IMR-90 (cell line): ENCODE data around the gene GMPPA. TPM values are rescaled to one million over a fixed set of nuclear protein-coding genes. Genes with fewer than 3 reads are reported as not detected.

ENCODE experiments used
- ATAC-seq: fragments of 200-7000 bp; cut with Tn5 transposase; 2 replicates; pipeline ENCODE4 v1.9.1; 2020; ENCODE audit warnings: low read depth, mild to moderate bottlenecking, moderate library complexity
- BruUV-seq: library from RNA; stranded (reverse); fragments of 400-500 nt; replicated peaks from 2 replicates; lab custom pipeline; 2021; lab: Mats Ljungman, UMichigan
- CTCF ChIA-PET: fragments of 300-600 bp; formaldehyde crosslinking; extraction: SDS; loops from one replicate; lab custom pipeline; 2021; ENCODE audit warnings: antibody characterized with exemption; lab: Yijun Ruan, JAX
- POLR2A ChIA-PET: fragments of 300-600 bp; sonication (Branson Sonifier 250); formaldehyde crosslinking; loops from one replicate; lab custom pipeline; 2022; ENCODE audit warnings: antibody characterized with exemption; ENCODE audit not compliant: unreplicated experiment; lab: Charles Lee
- DNase-seq: peaks from one replicate; pipeline ENCODE4 v3.0.0; 2013
- H2AFZ ChIP-seq: replicated peaks from 2 replicates; pipeline ENCODE3; 2013; ENCODE audit warnings: low read length, mild to moderate bottlenecking; ENCODE audit not compliant: poor library complexity
- H2AK5ac ChIP-seq: 2 replicates; pipeline ENCODE4 v1.6.1; 2013; ENCODE audit warnings: low read depth, low read length, inconsistent platforms
- H2AK9ac ChIP-seq: replicated peaks from 2 replicates; pipeline ENCODE3; 2013; ENCODE audit warnings: mild to moderate bottlenecking, low read depth, low read length, moderate library complexity; ENCODE audit not compliant: poor library complexity
- H2BK120ac ChIP-seq: 2 replicates; pipeline ENCODE4 v1.6.1; 2013; ENCODE audit warnings: low read depth, low read length, inconsistent platforms
- H2BK15ac ChIP-seq: 3 replicates; pipeline ENCODE4 v1.6.1; 2013; ENCODE audit warnings: low read depth, low read length, inconsistent platforms
- H2BK20ac ChIP-seq: 2 replicates; pipeline ENCODE4 v1.6.1; 2013; ENCODE audit warnings: low read depth, mild to moderate bottlenecking, inconsistent platforms, low read length, moderate library complexity
- H2BK5ac ChIP-seq: 2 replicates; pipeline ENCODE4 v1.6.1; 2013; ENCODE audit warnings: mild to moderate bottlenecking, low read depth, low read length, inconsistent platforms; ENCODE audit not compliant: poor library complexity, severe bottlenecking
- H3K14ac ChIP-seq: replicated peaks from 2 replicates; pipeline ENCODE4 v1.6.1; 2013; ENCODE audit warnings: low read depth, low read length, inconsistent platforms
- H3K18ac ChIP-seq: 2 replicates; pipeline ENCODE4 v1.6.1; 2013; ENCODE audit warnings: low read depth, low read length, control low read depth
- H3K23ac ChIP-seq: 2 replicates; pipeline ENCODE4 v1.6.1; 2013; ENCODE audit warnings: low read depth, low read length, inconsistent platforms
- H3K27ac ChIP-seq: 2 replicates; pipeline ENCODE4 v1.5.1; 2013; ENCODE audit warnings: mild to moderate bottlenecking, control low read depth, low read length; ENCODE audit not compliant: insufficient read depth
- H3K27me3 ChIP-seq: 2 replicates; pipeline ENCODE4 v1.6.1; 2013; ENCODE audit warnings: low read length; ENCODE audit not compliant: control insufficient read depth, insufficient read depth
- H3K36me3 ChIP-seq: 2 replicates; pipeline ENCODE4 v1.6.1; 2013; ENCODE audit warnings: low read length, mixed read lengths; ENCODE audit not compliant: control insufficient read depth, insufficient read depth
- H3K4ac ChIP-seq: 2 replicates; pipeline ENCODE4 v1.6.1; 2013; ENCODE audit warnings: low read depth, low read length, inconsistent platforms
- H3K4me1 ChIP-seq: 2 replicates; pipeline ENCODE4 v1.6.1; 2013; ENCODE audit warnings: low read length, mixed read lengths; ENCODE audit not compliant: control insufficient read depth, insufficient read depth
- H3K4me2 ChIP-seq: 2 replicates; pipeline ENCODE4 v1.6.1; 2013; ENCODE audit warnings: low read depth, mild to moderate bottlenecking, control low read depth, low read length, moderate library complexity
- H3K4me3 ChIP-seq: 2 replicates; pipeline ENCODE4 v1.5.1; 2013; ENCODE audit warnings: low read depth, mild to moderate bottlenecking, control low read depth, low read length, moderate library complexity; ENCODE audit not compliant: insufficient read depth
- H3K56ac ChIP-seq: 2 replicates; pipeline ENCODE4 v1.6.1; 2013; ENCODE audit warnings: low read length, inconsistent platforms; ENCODE audit not compliant: insufficient read depth; ENCODE audit errors: extremely low read depth
- H3K79me1 ChIP-seq, 2 experiments: 2 replicates each; pipeline ENCODE4 v1.6.1; 2013; ENCODE audit warnings: low read length in 2 of 2, inconsistent platforms in 1 of 2, low read depth in 1 of 2
- H3K9ac ChIP-seq: 2 replicates; pipeline ENCODE4 v1.6.1; 2013; ENCODE audit warnings: low read depth, low read length, control low read depth
- H3K9me1 ChIP-seq: 2 replicates; pipeline ENCODE4 v1.6.1; 2013; ENCODE audit warnings: low read length, inconsistent platforms; ENCODE audit not compliant: insufficient read depth
- H3K9me3 ChIP-seq: 2 replicates; pipeline ENCODE4 v1.6.1; 2013; ENCODE audit warnings: low read length; ENCODE audit not compliant: control insufficient read depth, insufficient read depth
- H4K20me1 ChIP-seq: 2 replicates; pipeline ENCODE4 v1.6.1; 2013; ENCODE audit warnings: low read length, inconsistent platforms; ENCODE audit not compliant: insufficient read depth
- H4K5ac ChIP-seq: 2 replicates; pipeline ENCODE4 v1.6.1; 2013; ENCODE audit warnings: mild to moderate bottlenecking, low read depth, low read length, control low read depth
- H4K8ac ChIP-seq, 2 experiments: 2 replicates each; pipeline ENCODE4 v1.6.1; 2013; ENCODE audit warnings: low read depth in 2 of 2, low read length in 2 of 2, control low read depth in 1 of 2, inconsistent platforms in 1 of 2
- H4K91ac ChIP-seq: 2 replicates; pipeline ENCODE4 v1.6.1; 2013; ENCODE audit warnings: low read depth, low read length, inconsistent platforms; ENCODE audit not compliant: insufficient read depth
- BHLHE40 ChIP-seq: fragments of 150-350 bp; IDR thresholded peaks from 2 replicates; pipeline ENCODE4 v1.6.1; 2016; ENCODE audit warnings: mild to moderate bottlenecking, low read depth, low read length
- CEBPB ChIP-seq: IDR thresholded peaks from 2 replicates; pipeline ENCODE4 v1.6.1; 2012; ENCODE audit warnings: low read depth, low read length, improper control_type of control experiment
- CHD1 ChIP-seq: IDR thresholded peaks from 2 replicates; pipeline ENCODE4 v1.6.1; 2012; ENCODE audit warnings: low read depth, low read length, improper control_type of control experiment
- FOS ChIP-seq: fragments of 150-350 bp; IDR thresholded peaks from 2 replicates; pipeline ENCODE4 v1.6.1; 2016; ENCODE audit warnings: low read depth, low read length
- MAZ ChIP-seq: IDR thresholded peaks from 2 replicates; pipeline ENCODE4 v1.6.1; 2012; ENCODE audit warnings: low read depth, mild to moderate bottlenecking, low read length, improper control_type of control experiment, moderate library complexity, borderline replicate concordance
- MXI1 ChIP-seq: IDR thresholded peaks from 2 replicates; pipeline ENCODE4 v1.6.1; 2012; ENCODE audit warnings: low read depth, mild to moderate bottlenecking, low read length, moderate library complexity, borderline replicate concordance
- NFE2L2 ChIP-seq: fragments of 150-350 bp; IDR thresholded peaks from 2 replicates; pipeline ENCODE4 v1.6.1; 2016; ENCODE audit warnings: low read depth, mild to moderate bottlenecking, low read length
- POLR2A ChIP-seq: IDR thresholded peaks from 2 replicates; pipeline ENCODE4 v1.6.1; 2012; ENCODE audit warnings: mild to moderate bottlenecking, low read depth, low read length
- RAD21 ChIP-seq: IDR thresholded peaks from 2 replicates; pipeline ENCODE4 v1.6.1; 2012; ENCODE audit warnings: low read length, improper control_type of control experiment
- RCOR1 ChIP-seq: IDR thresholded peaks from 2 replicates; pipeline ENCODE4 v1.6.1; 2012; ENCODE audit warnings: mild to moderate bottlenecking, low read length, improper control_type of control experiment; ENCODE audit not compliant: insufficient replicate concordance
- RFX5 ChIP-seq: IDR thresholded peaks from 2 replicates; pipeline ENCODE4 v1.8.0; 2012; ENCODE audit warnings: low read depth, mild to moderate bottlenecking, low read length, moderate library complexity
- SMC3 ChIP-seq: fragments of 150-350 bp; IDR thresholded peaks from 2 replicates; pipeline ENCODE4 v1.6.1; 2016; ENCODE audit warnings: low read depth, mild to moderate bottlenecking, antibody characterized with exemption, low read length, moderate library complexity
- WGBS, 2 experiments: methylation state at CpG; one replicate each; pipeline versions ENCODE4 v1.1.5 to v1.1.7; 2013; ENCODE audit warnings: missing lambda C conversion rate in 2 of 2; ENCODE audit not compliant: insufficient read length in 1 of 2; ENCODE audit errors: extremely low coverage in 2 of 2; 5-methylcytosine and 5-hydroxymethylcytosine counted together
- dilution Hi-C: fragments of 300-500 bp; cut with HindIII; formaldehyde crosslinking; loops from one replicate; pipeline ENCODE4 v1.14.3; 2018; ENCODE audit warnings: low sequenced_read_pairs; ENCODE audit not compliant: unreplicated experiment
- in situ Hi-C: fragments of 300-500 bp; cut with MboI; formaldehyde crosslinking; loops from 3 replicates; pipeline ENCODE4 v1.14.3; 2019; ENCODE audit warnings: low sequenced_read_pairs, inconsistent platforms, mixed read lengths
- intact Hi-C: fragments of 100-400 bp; cut with micrococcal nuclease; formaldehyde crosslinking; loops from 2 replicates; pipeline ENCODE4 v1.10.0; 2022
- polyA plus RNA-seq, 3 experiments: library from polyadenylated mRNA; depleted of rRNA; stranded (reverse); fragments of >200 nt; gene quantifications; 2 replicates each; pipeline ENCODE4 v1.2.3, GENCODE V29; 2012; ENCODE audit warnings: low replicate concordance in 1 of 3
- total RNA-seq: library from RNA; depleted of rRNA; stranded (reverse); fragments of >200 nt; gene quantifications from 2 replicates; pipeline ENCODE4 v1.2.3, GENCODE V29; 2012
- TF ChIP-seq, protein P1 (sequence below): conservative IDR thresholded peaks from 2 replicates; pipeline ENCODE4 v1.5.1; 2012; ENCODE audit warnings: mild to moderate bottlenecking, low read depth, low read length, improper control_type of control experiment
- TF ChIP-seq, protein P2 (sequence below): fragments of 150-350 bp; IDR thresholded peaks from 2 replicates; pipeline ENCODE4 v1.6.1; 2016; ENCODE audit warnings: low read depth, mild to moderate bottlenecking, low read length, moderate library complexity, borderline replicate concordance
- TF ChIP-seq, protein P3 (sequence below): fragments of 150-350 bp; IDR thresholded peaks from 2 replicates; pipeline ENCODE4 v1.6.1; 2017; ENCODE audit warnings: mild to moderate bottlenecking, antibody characterized with exemption, low read length, low read depth

Gene GMPPA
- total and polyA plus RNA-seq, 2 of the 4 experiments (the other 2 are of a cell fraction) = 103 to 134 TPM

DNA sequence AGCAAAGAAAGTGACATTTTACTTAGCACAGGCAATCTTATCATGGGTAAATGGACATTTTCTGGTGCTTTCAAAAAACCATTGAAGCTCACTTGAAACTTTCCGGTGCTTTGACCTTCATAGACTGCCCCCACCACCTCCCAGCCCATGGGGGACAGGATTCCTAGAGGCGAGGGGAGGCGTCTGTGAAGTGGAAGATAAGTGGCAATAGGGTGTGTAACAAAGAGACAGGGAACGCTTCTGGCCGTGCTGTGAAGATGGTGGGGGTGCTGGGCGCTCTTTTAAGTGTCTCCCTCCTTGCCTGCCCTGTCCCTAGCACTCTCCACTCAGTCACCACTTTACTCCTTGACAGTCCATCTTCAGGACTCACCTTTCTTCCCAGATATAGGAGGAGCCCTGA lies 23.4 kb upstream of the GMPPA start:
- H4K5ac ChIP-seq = no peak overlapping the region
- H3K9me3 ChIP-seq = no peaks in the 10 kb centered on the region
- in situ Hi-C loops (no loop called here), intact Hi-C loops (no loop called here), dilution Hi-C loops (no loop called here)
- TF ChIP-seq, protein P1, sequence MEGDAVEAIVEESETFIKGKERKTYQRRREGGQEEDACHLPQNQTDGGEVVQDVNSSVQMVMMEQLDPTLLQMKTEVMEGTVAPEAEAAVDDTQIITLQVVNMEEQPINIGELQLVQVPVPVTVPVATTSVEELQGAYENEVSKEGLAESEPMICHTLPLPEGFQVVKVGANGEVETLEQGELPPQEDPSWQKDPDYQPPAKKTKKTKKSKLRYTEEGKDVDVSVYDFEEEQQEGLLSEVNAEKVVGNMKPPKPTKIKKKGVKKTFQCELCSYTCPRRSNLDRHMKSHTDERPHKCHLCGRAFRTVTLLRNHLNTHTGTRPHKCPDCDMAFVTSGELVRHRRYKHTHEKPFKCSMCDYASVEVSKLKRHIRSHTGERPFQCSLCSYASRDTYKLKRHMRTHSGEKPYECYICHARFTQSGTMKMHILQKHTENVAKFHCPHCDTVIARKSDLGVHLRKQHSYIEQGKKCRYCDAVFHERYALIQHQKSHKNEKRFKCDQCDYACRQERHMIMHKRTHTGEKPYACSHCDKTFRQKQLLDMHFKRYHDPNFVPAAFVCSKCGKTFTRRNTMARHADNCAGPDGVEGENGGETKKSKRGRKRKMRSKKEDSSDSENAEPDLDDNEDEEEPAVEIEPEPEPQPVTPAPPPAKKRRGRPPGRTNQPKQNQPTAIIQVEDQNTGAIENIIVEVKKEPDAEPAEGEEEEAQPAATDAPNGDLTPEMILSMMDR = no peak
- TF ChIP-seq, protein P2, sequence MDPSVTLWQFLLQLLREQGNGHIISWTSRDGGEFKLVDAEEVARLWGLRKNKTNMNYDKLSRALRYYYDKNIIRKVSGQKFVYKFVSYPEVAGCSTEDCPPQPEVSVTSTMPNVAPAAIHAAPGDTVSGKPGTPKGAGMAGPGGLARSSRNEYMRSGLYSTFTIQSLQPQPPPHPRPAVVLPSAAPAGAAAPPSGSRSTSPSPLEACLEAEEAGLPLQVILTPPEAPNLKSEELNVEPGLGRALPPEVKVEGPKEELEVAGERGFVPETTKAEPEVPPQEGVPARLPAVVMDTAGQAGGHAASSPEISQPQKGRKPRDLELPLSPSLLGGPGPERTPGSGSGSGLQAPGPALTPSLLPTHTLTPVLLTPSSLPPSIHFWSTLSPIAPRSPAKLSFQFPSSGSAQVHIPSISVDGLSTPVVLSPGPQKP = no peak
- no peak for TF ChIP-seq MAZ
- no peak for TF ChIP-seq SMC3
- TF ChIP-seq RAD21 = no peak
- TF ChIP-seq CEBPB = no peak
- no peak for TF ChIP-seq CHD1
- no peak for TF ChIP-seq BHLHE40
- TF ChIP-seq MXI1 = no peak
- TF ChIP-seq FOS = no peak
- TF ChIP-seq RFX5 = no peak
- no peak for TF ChIP-seq NFE2L2
- TF ChIP-seq, protein P3, sequence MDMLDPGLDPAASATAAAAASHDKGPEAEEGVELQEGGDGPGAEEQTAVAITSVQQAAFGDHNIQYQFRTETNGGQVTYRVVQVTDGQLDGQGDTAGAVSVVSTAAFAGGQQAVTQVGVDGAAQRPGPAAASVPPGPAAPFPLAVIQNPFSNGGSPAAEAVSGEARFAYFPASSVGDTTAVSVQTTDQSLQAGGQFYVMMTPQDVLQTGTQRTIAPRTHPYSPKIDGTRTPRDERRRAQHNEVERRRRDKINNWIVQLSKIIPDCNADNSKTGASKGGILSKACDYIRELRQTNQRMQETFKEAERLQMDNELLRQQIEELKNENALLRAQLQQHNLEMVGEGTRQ = no peak
- TF ChIP-seq POLR2A = no peak
- TF ChIP-seq RCOR1 = no peak
- BruUV-seq = no TSS peak
- no peak overlapping the region for H3K56ac ChIP-seq
- no peak overlapping the region for H3K4ac ChIP-seq
- H3K18ac ChIP-seq = no peak overlapping the region
- no peak overlapping the region for H3K14ac ChIP-seq
- H3K27ac ChIP-seq = no peak overlapping the region
- no peaks in the 10 kb centered on the region for H3K79me1 ChIP-seq
- no peak overlapping the region for H2BK120ac ChIP-seq
- H2BK15ac ChIP-seq = no peak overlapping the region
- CTCF ChIA-PET = interaction anchor here (0.6 to 1.5 kb wide), 4 partner anchors 10 to 54 kb away, joined by 3 to 7 read pairs (median 4); no protein-coding TSS in a partner anchor
- DNase-seq = no peak
- H2AK5ac ChIP-seq = no peak overlapping the region
- H2AFZ ChIP-seq = no peak overlapping the region
- H4K91ac ChIP-seq = no peak overlapping the region
- no peak overlapping the region for H2AK9ac ChIP-seq
- no peak overlapping the region for H3K4me2 ChIP-seq
- no peak overlapping the region for H2BK5ac ChIP-seq
- peaks cover 3% of the 10 kb centered on the region; the same call in 1 of the 2 replicates for H3K4me1 ChIP-seq
- no peaks in the 10 kb centered on the region for H3K27me3 ChIP-seq
- POLR2A ChIA-PET = no interaction called here
- H3K23ac ChIP-seq = no peak overlapping the region
- no peak overlapping the region for H3K4me3 ChIP-seq
- H3K9ac ChIP-seq = no peak overlapping the region
- H4K8ac ChIP-seq = no peak overlapping the region
- H3K36me3 ChIP-seq = peaks cover 49% of the 10 kb centered on the region
- H2BK20ac ChIP-seq = no peak overlapping the region
- H4K20me1 ChIP-seq = no peaks in the 10 kb centered on the region; the same call in 1 of the 2 replicates
- H3K9me1 ChIP-seq = no peaks in the 10 kb centered on the region
- no peak for ATAC-seq
- no CpG with 5 or more reads among the region's 6 CpGs for WGBS, 2 experiments
